Fibroblast of lung (primary cell): ENCODE data around the gene RYR2.

Experiments
- EZH2 ChIP-seq: IDR thresholded peaks from 2 replicates; pipeline ENCODE4 v1.5.1; 2012; ENCODE audit warnings: low read length, control low read depth, mild to moderate bottlenecking; ENCODE audit errors: missing control alignments
- TF ChIP-seq, protein P1 (sequence below), 2 donors: IDR thresholded peaks in 1 of 2; conservative IDR thresholded peaks in 1 of 2; 1 replicate in 1 of 2; 2 replicates in 1 of 2; pipeline ENCODE4 v1.5.1; 2011 to 2012; ENCODE audit warnings: low read length in 2 of 2, control low read depth in 1 of 2, inconsistent platforms in 1 of 2, low read depth in 1 of 2, mild to moderate bottlenecking in 1 of 2

DNA sequence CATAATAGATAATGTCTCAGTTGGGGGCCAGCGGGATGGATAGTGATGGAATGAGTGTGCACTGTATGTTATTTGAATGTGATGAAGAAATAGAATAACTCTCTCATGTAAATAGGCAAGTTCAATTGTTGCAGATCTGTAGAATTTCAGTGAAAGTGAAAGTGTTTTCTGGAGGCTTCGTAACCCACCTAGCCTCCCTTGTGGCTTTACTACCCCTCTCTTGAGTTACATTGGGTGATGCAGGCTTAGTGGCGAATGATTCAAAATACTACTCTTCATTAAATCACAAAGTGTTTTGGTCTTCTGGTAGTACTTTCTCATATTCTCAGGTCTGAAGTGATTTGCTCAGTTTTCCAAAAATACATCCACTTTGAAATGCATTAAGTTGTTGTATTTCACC, 436.9 kb downstream of the RYR2 start:
- TF ChIP-seq, protein P1, sequence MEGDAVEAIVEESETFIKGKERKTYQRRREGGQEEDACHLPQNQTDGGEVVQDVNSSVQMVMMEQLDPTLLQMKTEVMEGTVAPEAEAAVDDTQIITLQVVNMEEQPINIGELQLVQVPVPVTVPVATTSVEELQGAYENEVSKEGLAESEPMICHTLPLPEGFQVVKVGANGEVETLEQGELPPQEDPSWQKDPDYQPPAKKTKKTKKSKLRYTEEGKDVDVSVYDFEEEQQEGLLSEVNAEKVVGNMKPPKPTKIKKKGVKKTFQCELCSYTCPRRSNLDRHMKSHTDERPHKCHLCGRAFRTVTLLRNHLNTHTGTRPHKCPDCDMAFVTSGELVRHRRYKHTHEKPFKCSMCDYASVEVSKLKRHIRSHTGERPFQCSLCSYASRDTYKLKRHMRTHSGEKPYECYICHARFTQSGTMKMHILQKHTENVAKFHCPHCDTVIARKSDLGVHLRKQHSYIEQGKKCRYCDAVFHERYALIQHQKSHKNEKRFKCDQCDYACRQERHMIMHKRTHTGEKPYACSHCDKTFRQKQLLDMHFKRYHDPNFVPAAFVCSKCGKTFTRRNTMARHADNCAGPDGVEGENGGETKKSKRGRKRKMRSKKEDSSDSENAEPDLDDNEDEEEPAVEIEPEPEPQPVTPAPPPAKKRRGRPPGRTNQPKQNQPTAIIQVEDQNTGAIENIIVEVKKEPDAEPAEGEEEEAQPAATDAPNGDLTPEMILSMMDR (conservative IDR thresholded peaks at IDR 0.05 in 1 of 2, IDR thresholded peaks at IDR 0.05 in 1 of 2; ENCODE audit: low read depth in 1 of 2, low read length in 2 of 2) = no peak
- TF ChIP-seq EZH2 = no peak
